ENCODE results near the gene FBRSL1. TPM values are rescaled to one million over a fixed set of nuclear protein-coding genes. Genes with fewer than 3 reads are reported as not detected.

The FBRSL1 gene
- total RNA-seq, 1 experiment from 2014 or later = 45.3 TPM

GRCh38 chr12:132556801-132557200 lies 66.8 kb downstream of the FBRSL1 start:
- DNase-seq = no peak
- no TSS peak for BruUV-seq (replicated peaks)
- H3K79me2 ChIP-seq (ENCODE audit: low read length) = peaks cover 19% of the 10 kb centered on the region
- no peak overlapping the region for H3K9ac ChIP-seq (ENCODE audit: low read length)
- TF ChIP-seq EZH2phosphoT487 (IDR thresholded peaks at IDR 0.05; ENCODE audit: borderline replicate concordance, low read length) (no peak), CTCF (conservative IDR thresholded peaks at IDR 0.05; ENCODE audit: low read depth, low read length) (no peak), EZH2 (IDR thresholded peaks at IDR 0.05; ENCODE audit: low read length, unreplicated experiment) (no peak)
- no peak overlapping the region for H3K4me3 ChIP-seq (ENCODE audit: low read length)
- H3K27ac ChIP-seq (ENCODE audit: low read length) = no peak overlapping the region
- POLR2A ChIA-PET (ENCODE audit: unreplicated experiment) = no interaction called here
- H3F3A ChIP-seq (ENCODE audit: low read length, unreplicated experiment) = no peaks in the 10 kb centered on the region
- no peaks in the 10 kb centered on the region for H3K9me2 ChIP-seq (replicated peaks; ENCODE audit: low read length)
- intact Hi-C loops (cut with micrococcal nuclease) = no loop called here
- peaks cover 6% of the 10 kb centered on the region for H4K20me1 ChIP-seq (ENCODE audit: low read length)
- no peak overlapping the region for H2AFZ ChIP-seq (ENCODE audit: low read length)
- 0 out of 2 replicates have a peak, but pooled peaks cover 4% of the 10 kb centered on the region for H3K4me1 ChIP-seq (ENCODE audit: insufficient read depth, low read length)
- no peaks in the 10 kb centered on the region for H3K9me3 ChIP-seq (ENCODE audit: low read length)
- H3K27me3 ChIP-seq (ENCODE audit: low read length) = no peaks in the 10 kb centered on the region
- no peaks in the 10 kb centered on the region; the same call in 1 of the 2 replicates for H3K36me3 ChIP-seq (ENCODE audit: low read depth, low read length)
- no peak overlapping the region for H3K4me2 ChIP-seq (ENCODE audit: low read length)
- CTCF ChIA-PET = no interaction called here
- no peak for ATAC-seq

- Histone ChIP-seq H3K79me2 (ENCODE audit: low read length) (peaks cover 25% of the 10 kb centered on the region), H3K36me3 (ENCODE audit: low read depth, low read length) (no peaks in the 10 kb centered on the region; the same call in 1 of the 2 replicates), H3K4me1 (ENCODE audit: insufficient read depth, low read length) (0 out of 2 replicates have a peak, but pooled peaks cover 4% of the 10 kb centered on the region), H3K4me3 (ENCODE audit: low read length) (no peak overlapping the region), H3K4me2 (ENCODE audit: low read length) (no peak overlapping the region), H3K9ac (ENCODE audit: low read length) (no peak overlapping the region), H3K27me3 (ENCODE audit: low read length) (no peaks in the 10 kb centered on the region), H3K27ac (ENCODE audit: low read length) (no peak overlapping the region), H3K9me3 (ENCODE audit: low read length) (no peaks in the 10 kb centered on the region), H4K20me1 (ENCODE audit: low read length) (peaks cover 13% of the 10 kb centered on the region), H3F3A (ENCODE audit: low read length, unreplicated experiment) (no peaks in the 10 kb centered on the region), H3K9me2 (replicated peaks; ENCODE audit: low read length) (no peaks in the 10 kb centered on the region), H2AFZ (ENCODE audit: low read length) (no peak overlapping the region)
- no peak for DNase-seq
- no peak for TF ChIP-seq EZH2 (IDR thresholded peaks at IDR 0.05; ENCODE audit: low read length, unreplicated experiment)
- TF ChIP-seq EZH2phosphoT487 (IDR thresholded peaks at IDR 0.05; ENCODE audit: borderline replicate concordance, low read length) = no peak
- TF ChIP-seq CTCF (conservative IDR thresholded peaks at IDR 0.05; ENCODE audit: low read depth, low read length) = no peak
- CTCF ChIA-PET = no interaction called here
- intact Hi-C loops (cut with micrococcal nuclease) = no loop called here
- POLR2A ChIA-PET (ENCODE audit: unreplicated experiment) = interaction anchor here (0.6 kb wide), 1 partner anchor 42 kb away, joined by 7 read pairs; no protein-coding TSS in a partner anchor
- no peak for ATAC-seq
- no TSS peak for BruUV-seq (replicated peaks)
Observed at GRCh38 chr12:132557291-132558015, 67.5 kb downstream of the FBRSL1 start.

Data from PC-3 (cell line).